Activated naive CD8-positive, alpha-beta T cell treated with anti-CD3 and anti-CD28 coated beads for 36 hours (primary cell): ENCODE measurements around the gene ANO8. TPM values are rescaled to one million over a fixed set of nuclear protein-coding genes. Genes with fewer than 3 reads are reported as not detected.
A peak's percentile ranks its signal among the peaks of the same experiment; 100 is the strongest.

Experiments used
- DNase-seq: peaks from one replicate; pipeline ENCODE4 v3.0.0; 2021
- H3K27ac Mint-ChIP-seq: one replicate; pipeline ENCODE4 v1.8.0; 2022; ENCODE audit warnings: mild to moderate bottlenecking, moderate library complexity, mixed read lengths
- H3K27me3 Mint-ChIP-seq: one replicate; pipeline ENCODE4 v1.8.0; 2022; ENCODE audit warnings: mild to moderate bottlenecking, mixed read lengths
- H3K36me3 Mint-ChIP-seq: one replicate; pipeline ENCODE4 v1.8.0; 2021; ENCODE audit warnings: mild to moderate bottlenecking, mixed read lengths
- H3K4me1 Mint-ChIP-seq: one replicate; pipeline ENCODE4 v1.8.0; 2021; ENCODE audit warnings: mixed read lengths
- H3K4me3 Mint-ChIP-seq: one replicate; pipeline ENCODE4 v1.8.0; 2022; ENCODE audit warnings: mild to moderate bottlenecking, moderate library complexity, mixed read lengths
- H3K9me3 Mint-ChIP-seq: one replicate; pipeline ENCODE4 v1.8.0; 2022; ENCODE audit warnings: mixed read lengths
- total RNA-seq, 2 experiments: library from RNA; stranded (reverse); gene quantifications; one replicate each; pipeline ENCODE4 v1.2.3, GENCODE V29; 2021

Gene ANO8
- total RNA-seq, 2 experiments from 2014 or later: 2.5 to 2.7 TPM

GRCh38 chr19:17336872-17337674 is 2.4 kb upstream of the ANO8 start, which contains the start of gene GTPBP3:
GTPBP3 (plus strand) TSS chr19:17337553; CDS start chr19:17337612, 59 bp downstream.
- peaks cover 23% of the 10 kb centered on the region for H3K4me1 Mint-ChIP-seq
- no peaks in the 10 kb centered on the region for H3K9me3 Mint-ChIP-seq
- peak; percentile 96 for DNase-seq
- no peaks in the 10 kb centered on the region for H3K27me3 Mint-ChIP-seq
- H3K4me3 Mint-ChIP-seq: peak within 1 kb of the TSS; percentile 94
- H3K36me3 Mint-ChIP-seq: peaks cover 6% of the 10 kb centered on the region
- H3K27ac Mint-ChIP-seq: peak within 1 kb of the TSS; percentile 95

- H3K36me3 Mint-ChIP-seq: peaks cover 6% of the 10 kb centered on the region
- no peak overlapping the region for H3K27ac Mint-ChIP-seq
- H3K4me3 Mint-ChIP-seq: peak overlapping the region; percentile 10
- no peak for DNase-seq
- peaks cover 24% of the 10 kb centered on the region for H3K4me1 Mint-ChIP-seq
- no peaks in the 10 kb centered on the region for H3K9me3 Mint-ChIP-seq
- H3K27me3 Mint-ChIP-seq: no peaks in the 10 kb centered on the region
These were observed 920 bp upstream of the ANO8 start for GRCh38 chr19:17335575-17335974.

- Mint-ChIP-seq H3K36me3 (no peaks in the 10 kb centered on the region), H3K4me1 (peaks cover 26% of the 10 kb centered on the region), H3K27me3 (no peaks in the 10 kb centered on the region), H3K4me3 (peak overlapping the region; percentile 72), H3K27ac (peak overlapping the region; percentile 42), H3K9me3 (no peaks in the 10 kb centered on the region)
- DNase-seq: peak; percentile 77
These were observed 843 bp downstream of the ANO8 start for GRCh38 chr19:17333611-17334413.

DNA sequence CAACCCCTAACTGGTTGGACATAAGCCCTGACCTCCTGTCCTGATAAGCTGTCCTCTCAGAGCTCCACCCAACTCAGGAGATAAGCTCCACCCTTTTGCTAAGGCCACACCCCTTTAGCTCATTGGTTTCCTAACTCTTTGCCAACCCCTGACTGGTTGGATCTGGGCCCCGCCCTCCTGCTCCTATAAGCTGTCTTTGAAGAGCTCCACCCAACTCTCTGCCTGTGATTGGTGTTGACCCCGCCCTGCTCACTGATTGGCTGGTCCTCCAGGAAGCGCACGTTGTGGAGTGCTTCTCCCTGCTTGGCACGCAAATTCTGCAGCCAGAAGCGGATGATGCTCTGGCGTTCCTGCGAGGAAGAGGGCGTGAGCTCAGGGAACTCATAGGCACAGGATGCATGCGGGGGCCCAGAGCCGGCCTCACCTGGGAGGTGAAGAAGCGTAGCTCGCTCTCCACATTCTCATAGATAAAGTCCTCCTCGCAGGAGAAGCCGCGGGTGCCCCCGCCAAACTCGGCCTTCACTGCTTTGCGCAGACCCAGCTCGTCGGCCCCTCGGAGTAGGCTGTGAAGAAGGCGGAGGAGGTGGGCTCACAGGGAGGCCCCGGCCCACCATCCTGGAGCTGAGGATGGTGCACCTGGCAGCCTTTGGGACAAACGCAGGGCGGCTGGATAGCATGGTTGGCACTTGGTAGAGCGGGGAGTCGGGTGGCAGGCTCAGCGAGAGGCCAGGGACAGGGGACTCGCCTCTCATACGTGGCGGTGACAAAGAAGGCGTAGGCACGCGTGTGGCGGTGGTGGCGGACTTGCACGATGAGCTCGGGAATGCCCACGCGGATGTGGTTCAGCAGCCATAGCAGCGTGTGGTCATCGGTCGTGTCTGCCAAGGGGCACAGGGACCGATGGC is 1.7 kb downstream of the ANO8 start:
- Mint-ChIP-seq H3K4me3 (no peak overlapping the region), H3K36me3 (no peaks in the 10 kb centered on the region), H3K27me3 (no peaks in the 10 kb centered on the region), H3K9me3 (no peaks in the 10 kb centered on the region), H3K27ac (no peak overlapping the region), H3K4me1 (peaks cover 20% of the 10 kb centered on the region)
- DNase-seq: peak; percentile 63

- H3K27me3 Mint-ChIP-seq: no peaks in the 10 kb centered on the region
- H3K4me3 Mint-ChIP-seq: no peak overlapping the region
- H3K27ac Mint-ChIP-seq: no peak overlapping the region
- no peaks in the 10 kb centered on the region for H3K9me3 Mint-ChIP-seq
- no peaks in the 10 kb centered on the region for H3K36me3 Mint-ChIP-seq
- H3K4me1 Mint-ChIP-seq: peaks cover 20% of the 10 kb centered on the region
- DNase-seq: no peak
These were observed 2.3 kb downstream of the ANO8 start for GRCh38 chr19:17332360-17332676.

DNA sequence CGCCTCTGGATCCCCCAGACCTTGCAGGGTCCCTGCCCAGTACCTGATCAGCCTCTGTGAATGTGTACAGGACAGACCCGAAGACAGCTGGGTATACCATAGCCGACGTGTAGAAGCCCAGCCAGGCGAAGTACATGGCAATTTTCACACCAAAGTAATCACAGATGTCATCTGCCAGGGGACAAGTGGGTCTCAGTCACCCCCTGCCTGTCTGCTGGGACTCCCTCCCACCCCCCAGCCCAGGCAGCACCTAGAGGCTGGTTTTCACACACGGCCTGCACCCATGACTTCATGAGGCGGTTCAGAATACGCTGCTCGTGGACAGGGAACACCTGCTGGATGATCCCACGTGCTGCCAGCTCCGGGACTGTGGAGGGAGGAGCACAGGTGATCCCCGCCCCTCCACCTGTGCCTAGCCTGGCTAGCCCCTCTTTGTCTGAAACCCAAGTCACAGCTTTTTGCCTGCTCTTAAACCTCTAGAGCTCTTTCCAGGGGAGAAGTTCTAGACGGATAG is 3.6 kb downstream of the ANO8 start:
- Mint-ChIP-seq H3K4me1 (peaks cover 15% of the 10 kb centered on the region), H3K27me3 (no peaks in the 10 kb centered on the region), H3K9me3 (no peaks in the 10 kb centered on the region), H3K27ac (no peak overlapping the region), H3K4me3 (no peak overlapping the region), H3K36me3 (no peaks in the 10 kb centered on the region)
- DNase-seq: no peak

DNA sequence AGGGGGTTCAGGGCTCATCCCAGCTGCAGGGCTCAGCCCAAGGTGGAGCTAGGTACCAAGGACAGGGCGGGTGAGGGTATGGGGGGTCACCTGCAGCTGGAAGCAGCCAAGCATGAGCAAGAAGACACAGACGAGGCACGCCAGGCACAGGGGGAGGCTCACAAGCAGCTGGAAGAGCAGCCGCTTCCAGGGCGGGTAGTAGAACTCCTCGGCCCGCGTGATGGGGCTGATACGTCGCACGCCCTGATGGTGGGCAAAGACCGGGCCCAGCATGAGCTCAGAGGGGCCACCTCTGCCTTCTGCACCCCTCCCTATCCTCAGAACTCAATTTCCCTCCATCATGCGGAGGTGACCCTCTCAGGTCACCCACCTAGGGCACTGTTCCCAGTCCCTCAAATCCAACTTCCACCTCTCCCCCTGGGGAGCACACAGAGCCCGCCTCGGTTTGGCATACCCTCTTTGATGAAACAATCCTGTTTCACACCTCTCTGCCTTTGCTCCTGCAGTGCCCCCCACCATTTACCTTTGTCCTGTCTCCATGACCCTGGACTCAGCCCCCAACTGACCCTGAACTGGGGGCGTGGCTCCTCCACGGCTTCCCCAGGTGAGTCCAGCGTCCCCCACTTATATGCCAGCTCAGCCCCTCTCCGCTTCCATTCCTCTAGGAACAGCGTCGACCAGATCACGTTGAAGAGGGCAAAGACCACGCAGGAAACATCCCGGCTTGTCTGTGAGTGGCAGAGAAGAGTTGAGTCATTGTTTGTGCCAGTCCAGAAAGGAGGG is 4.2 kb downstream of the ANO8 start:
- no peaks in the 10 kb centered on the region for H3K36me3 Mint-ChIP-seq
- no peak for DNase-seq
- no peaks in the 10 kb centered on the region for H3K9me3 Mint-ChIP-seq
- peaks cover 15% of the 10 kb centered on the region for H3K4me1 Mint-ChIP-seq
- no peak overlapping the region for H3K27ac Mint-ChIP-seq
- H3K27me3 Mint-ChIP-seq: no peaks in the 10 kb centered on the region
- no peak overlapping the region for H3K4me3 Mint-ChIP-seq

DNA sequence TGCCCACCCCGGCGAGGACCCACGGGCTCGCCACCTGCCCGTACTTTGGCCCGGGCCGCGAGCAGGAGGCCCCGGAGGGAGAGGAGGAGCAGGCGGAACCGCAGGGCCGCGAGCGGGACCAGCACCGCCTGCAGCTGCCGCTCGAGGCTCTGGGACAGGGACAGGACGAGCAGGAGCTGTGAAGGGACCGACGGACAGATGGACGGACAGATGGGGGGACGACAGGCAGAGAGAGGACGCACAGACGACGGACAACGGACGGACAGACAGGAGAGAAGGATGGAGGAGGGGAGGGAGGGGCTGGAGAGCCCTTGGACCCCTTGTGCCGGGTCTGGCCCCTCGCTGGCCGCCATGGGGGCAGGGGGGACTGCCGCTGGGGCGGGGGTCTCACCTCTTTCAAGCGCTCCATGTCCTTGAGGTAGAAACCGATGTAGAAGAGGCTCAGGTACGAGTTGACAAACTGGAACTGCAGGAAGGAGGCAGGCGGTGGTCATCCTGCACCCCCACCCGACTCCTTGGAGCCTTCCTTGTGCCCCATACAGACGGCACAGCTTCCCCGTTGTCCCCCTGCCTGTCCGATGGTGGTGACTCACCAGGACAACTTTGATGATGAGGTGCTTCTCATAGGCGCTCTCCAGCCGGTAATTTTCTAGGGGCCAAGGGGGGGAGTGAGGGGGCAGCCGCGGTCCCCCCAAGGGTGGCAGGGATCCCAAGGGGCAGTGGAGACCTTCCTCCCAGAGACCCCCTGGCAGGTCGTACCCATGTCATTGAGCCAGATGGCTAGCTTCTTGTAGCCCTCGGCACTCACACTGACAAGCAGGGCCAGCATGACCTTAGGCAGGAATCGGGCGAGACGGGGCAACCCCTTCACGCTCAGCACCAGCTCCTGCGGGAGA is 5.0 kb downstream of the ANO8 start:
- Mint-ChIP-seq H3K36me3 (no peaks in the 10 kb centered on the region), H3K4me1 (peaks cover 8% of the 10 kb centered on the region)

DNA sequence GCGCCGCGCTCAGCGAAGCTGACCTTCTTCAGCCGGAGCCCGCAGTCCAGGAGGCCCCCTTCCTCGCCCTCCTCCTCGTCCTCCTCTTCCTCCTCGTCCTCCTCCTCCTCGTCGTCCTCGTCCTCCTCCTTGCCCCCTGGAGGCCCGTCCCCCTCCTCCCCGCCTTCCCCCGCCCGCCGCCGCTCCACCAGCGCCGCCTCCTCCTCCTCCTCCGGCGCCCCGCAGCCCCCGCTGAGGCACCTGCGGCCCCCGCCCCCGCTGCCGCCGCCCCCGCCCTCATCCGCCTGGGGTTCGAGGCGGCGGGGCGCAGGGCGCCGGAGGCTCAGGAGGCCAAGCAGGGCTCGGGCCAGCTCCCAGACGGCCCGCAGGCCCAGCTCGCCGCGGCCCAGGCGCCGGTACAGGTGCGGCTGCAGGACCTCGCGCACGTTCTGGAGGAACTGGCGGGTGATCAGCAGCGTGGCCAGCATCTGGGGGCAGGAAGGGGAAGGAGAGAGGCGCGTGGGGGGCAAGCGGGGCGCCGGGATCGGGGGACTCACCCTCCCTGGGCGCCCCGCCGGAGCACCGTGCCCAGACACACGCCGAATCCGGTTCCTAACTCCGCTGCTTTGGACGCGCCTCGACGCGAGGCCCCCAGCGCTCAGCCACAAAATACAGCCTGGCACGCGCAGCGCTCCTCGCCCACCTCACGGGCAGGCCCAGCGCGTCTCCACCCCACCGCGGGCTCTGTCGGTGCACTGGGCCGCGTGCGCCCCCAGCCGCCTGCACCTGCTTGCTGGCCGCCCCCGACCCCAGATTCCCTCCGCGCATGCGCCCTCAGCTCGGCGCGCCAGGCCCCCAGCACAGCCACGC is 5.9 kb downstream of the ANO8 start:
- Mint-ChIP-seq H3K27me3 (no peaks in the 10 kb centered on the region), H3K4me1 (peaks cover 5% of the 10 kb centered on the region), H3K9me3 (no peaks in the 10 kb centered on the region), H3K36me3 (no peaks in the 10 kb centered on the region), H3K27ac (no peak overlapping the region), H3K4me3 (peak overlapping the region; percentile 58)
- DNase-seq: peak; percentile 40

More for the DNA sequence above, 5.0 kb downstream of the ANO8 start:
- DNase-seq: no peak
- Mint-ChIP-seq H3K9me3 (no peaks in the 10 kb centered on the region), H3K4me3 (no peak overlapping the region), H3K27me3 (no peaks in the 10 kb centered on the region), H3K27ac (no peak overlapping the region)

DNA sequence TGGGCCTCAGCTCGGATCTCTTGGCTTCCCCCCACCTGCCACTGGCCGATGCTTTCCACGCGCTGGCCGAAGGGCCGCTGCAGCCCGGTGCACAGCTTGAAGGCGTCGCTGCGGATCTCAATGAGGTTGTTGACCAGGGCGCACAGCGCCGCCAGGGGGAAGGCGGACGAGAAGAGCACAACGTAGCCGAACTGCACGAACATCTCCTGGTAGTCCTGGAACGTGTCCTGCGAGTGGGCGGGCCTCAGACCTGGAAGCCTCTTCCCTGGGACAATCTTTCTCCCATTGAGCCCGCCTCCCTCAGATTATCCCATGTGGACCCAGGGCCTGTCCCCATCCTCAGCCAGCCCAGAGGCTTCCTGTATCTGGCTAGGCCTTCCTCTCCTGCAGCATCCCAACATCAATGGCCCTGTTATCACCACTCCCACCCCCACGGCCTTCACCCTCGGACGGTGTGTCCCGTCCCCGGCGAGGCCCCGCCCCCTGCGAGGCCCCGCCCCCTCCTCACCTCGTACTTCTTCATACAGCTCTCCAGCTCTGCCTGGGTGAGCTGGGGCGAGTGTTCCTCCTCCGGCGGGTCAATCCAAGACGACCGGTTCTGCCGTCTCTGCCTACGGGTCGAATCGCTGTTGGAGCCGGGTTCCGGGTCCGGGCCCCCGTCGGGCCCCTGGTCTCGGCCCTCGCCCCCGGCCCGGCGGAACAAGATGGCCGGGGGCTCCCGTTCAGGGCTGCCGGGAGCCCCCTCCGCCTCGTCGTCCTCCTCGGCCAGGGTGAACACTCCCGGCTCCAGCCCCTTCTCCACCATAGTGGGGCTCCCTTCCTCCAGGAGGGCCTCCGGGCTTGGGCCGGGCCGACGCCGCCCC is 6.8 kb downstream of the ANO8 start:
- Mint-ChIP-seq H3K27me3 (no peaks in the 10 kb centered on the region), H3K4me1 (peaks cover 5% of the 10 kb centered on the region), H3K4me3 (peak overlapping the region; percentile 63), H3K36me3 (no peaks in the 10 kb centered on the region), H3K9me3 (no peaks in the 10 kb centered on the region), H3K27ac (no peak overlapping the region)
- peak; percentile 38 for DNase-seq

DNA sequence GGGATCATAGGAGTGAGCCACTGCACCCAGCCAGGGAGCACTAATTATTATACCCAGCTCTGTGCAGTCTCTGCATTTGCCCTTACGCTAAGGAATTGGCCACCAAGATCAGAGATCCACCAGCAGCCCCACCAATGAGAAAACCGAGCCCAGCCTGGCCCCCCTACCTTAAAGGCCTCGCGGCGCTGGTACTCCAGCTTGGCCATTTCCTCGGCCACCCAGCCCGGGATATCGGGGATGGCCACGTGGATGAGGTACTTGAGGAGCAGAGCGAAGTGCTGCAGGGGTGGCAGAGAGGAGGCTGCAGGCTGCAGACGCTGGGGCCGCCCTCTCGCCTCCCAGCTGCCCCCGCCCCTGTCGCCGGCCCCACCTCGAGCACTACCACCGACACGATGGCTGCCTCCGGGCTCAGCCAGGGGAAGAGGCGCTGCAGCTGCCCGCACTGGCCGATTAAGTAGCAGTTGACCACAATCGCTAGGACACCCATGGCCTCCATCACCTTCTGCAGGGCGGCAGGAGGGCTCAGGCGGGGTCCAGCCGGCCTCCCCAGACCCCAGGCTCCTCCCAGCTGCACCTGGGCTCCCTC is 7.5 kb downstream of the ANO8 start:
- no peak for DNase-seq
- H3K4me1 Mint-ChIP-seq: peaks cover 7% of the 10 kb centered on the region
- H3K27ac Mint-ChIP-seq: no peak overlapping the region
- H3K27me3 Mint-ChIP-seq: no peaks in the 10 kb centered on the region
- peaks cover 3% of the 10 kb centered on the region for H3K36me3 Mint-ChIP-seq
- no peaks in the 10 kb centered on the region for H3K9me3 Mint-ChIP-seq
- no peak overlapping the region for H3K4me3 Mint-ChIP-seq

- Mint-ChIP-seq H3K4me3 (no peak overlapping the region), H3K36me3 (peaks cover 3% of the 10 kb centered on the region), H3K27ac (no peak overlapping the region), H3K27me3 (no peaks in the 10 kb centered on the region), H3K9me3 (no peaks in the 10 kb centered on the region), H3K4me1 (peaks cover 7% of the 10 kb centered on the region)
- no peak for DNase-seq
These were observed 8.1 kb downstream of the ANO8 start for GRCh38 chr19:17326595-17326966.
